Breast epithelium (tissue), 3 donors: ENCODE measurements around the gene KRTCAP2.
"Not testable (repeated sequence)": the region's sequence is repeated elsewhere in the genome, so short reads cannot be mapped to it uniquely, and the experiment has no call there.

Experiments used
- CTCF ChIP-seq, 3 donors: fragments of 450-650 bp; IDR thresholded peaks; one replicate each; pipeline ENCODE4 v1.5.1; 2016 to 2017; ENCODE audit warnings: antibody characterized with exemption in 3 of 3, mild to moderate bottlenecking in 3 of 3, moderate library complexity in 3 of 3
- POLR2AphosphoS5 ChIP-seq, 3 donors: sonication (generic); formaldehyde crosslinking; IDR thresholded peaks; one replicate each; pipeline ENCODE4 v1.6.1; 2017; ENCODE audit warnings: antibody characterized with exemption in 3 of 3

GRCh38 chr1:155214702-155215101, 41.6 kb upstream of the KRTCAP2 start:
- TF ChIP-seq POLR2AphosphoS5, CTCF (IDR thresholded peaks at IDR 0.05): not testable (repeated sequence)
